ENCODE measurements around the gene CCDC60.

DNA sequence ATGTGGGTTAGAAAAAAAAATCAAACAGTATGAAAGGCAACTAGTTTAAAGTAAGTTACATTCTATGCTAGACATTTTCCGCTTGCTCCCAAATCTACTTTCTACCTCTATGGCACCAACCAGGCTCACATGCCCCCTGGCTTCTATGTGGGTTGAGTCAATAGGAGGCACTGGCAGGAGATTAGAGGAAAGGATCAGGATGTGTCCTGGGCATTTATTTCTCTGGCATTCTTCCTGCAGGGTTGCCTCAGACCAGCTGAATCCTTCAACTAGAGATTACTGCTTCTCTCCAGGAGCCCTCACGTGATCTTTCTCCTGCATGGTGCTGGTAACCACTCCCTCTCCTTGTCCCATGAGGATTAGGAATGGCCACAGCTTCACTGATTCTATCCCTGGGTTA is 14.9 kb upstream of the CCDC60 start:
- TF ChIP-seq CTCF (IDR thresholded peaks at IDR 0.05) = no peak
- no peak for TF ChIP-seq POLR2A (IDR thresholded peaks at IDR 0.05)
- TF ChIP-seq EP300 (IDR thresholded peaks at IDR 0.05) = no peak
- no peak for TF ChIP-seq POLR2AphosphoS5 (IDR thresholded peaks at IDR 0.05)
